CD8-positive, alpha-beta memory T cell (primary cell): ENCODE results near the gene OR2A42. TPM values are rescaled to one million over a fixed set of nuclear protein-coding genes. Genes with fewer than 3 reads are reported as not detected.
"Not testable (repeated sequence)": the region's sequence is repeated elsewhere in the genome, so short reads cannot be mapped to it uniquely, and the experiment has no call there.

Source experiments
- CTCF ChIA-PET: fragments of 350-600 bp; sonication (Branson Sonifier 250); formaldehyde crosslinking; loops from one replicate; lab custom pipeline; 2021; ENCODE audit warnings: antibody characterized with exemption; lab: Charles Lee
- POLR2A ChIA-PET: fragments of 350-600 bp; sonication (Branson Sonifier 250); formaldehyde crosslinking; loops from one replicate; lab custom pipeline; 2021; ENCODE audit warnings: antibody characterized with exemption; lab: Charles Lee
- DNase-seq, 5 donors: peaks; one replicate each; pipeline versions ENCODE4 v3.0.0 to v3.0.0-alpha.2; 2020 to 2022; ENCODE audit warnings: mixed read lengths in 1 of 5
- H3K27ac ChIP-seq: one replicate; pipeline ENCODE4 v1.7.0; 2013; ENCODE audit warnings: low read depth, mild to moderate bottlenecking, low read length, moderate library complexity
- H3K27me3 ChIP-seq: 2 replicates; pipeline ENCODE4 v1.7.0; 2013; ENCODE audit warnings: low read length, mild to moderate bottlenecking; ENCODE audit not compliant: insufficient read depth, poor library complexity, severe bottlenecking
- H3K36me3 ChIP-seq: 2 replicates; pipeline ENCODE4 v1.7.0; 2013; ENCODE audit warnings: mild to moderate bottlenecking, low read length, moderate library complexity; ENCODE audit not compliant: insufficient read depth
- H3K4me1 ChIP-seq: 2 replicates; pipeline ENCODE4 v1.7.0; 2013; ENCODE audit warnings: mild to moderate bottlenecking, low read length, moderate library complexity; ENCODE audit not compliant: insufficient read depth
- H3K4me3 ChIP-seq: 2 replicates; pipeline ENCODE4 v1.7.0; 2013; ENCODE audit warnings: mild to moderate bottlenecking, low read length
- H3K9me3 ChIP-seq: 2 replicates; pipeline ENCODE4 v1.7.0; 2013; ENCODE audit warnings: mild to moderate bottlenecking, low read length
- H3K27ac Mint-ChIP-seq, 8 donors: one replicate each; pipeline ENCODE4 v1.8.0; 2020 to 2021; ENCODE audit warnings: mixed read lengths in 8 of 8, mild to moderate bottlenecking in 6 of 8, inconsistent platforms in 3 of 8, moderate library complexity in 3 of 8
- H3K27me3 Mint-ChIP-seq, 2 donors: one replicate each; pipeline ENCODE4 v1.8.0; 2020 to 2021; ENCODE audit warnings: mixed read lengths in 2 of 2, mild to moderate bottlenecking in 1 of 2, moderate library complexity in 1 of 2
- H3K36me3 Mint-ChIP-seq, 3 donors: one replicate each; pipeline ENCODE4 v1.8.0; 2020 to 2021; ENCODE audit warnings: mixed read lengths in 3 of 3, inconsistent platforms in 1 of 3, mild to moderate bottlenecking in 1 of 3
- H3K4me1 Mint-ChIP-seq, 3 donors: one replicate each; pipeline ENCODE4 v1.8.0; 2020 to 2021; ENCODE audit warnings: mixed read lengths in 3 of 3, inconsistent platforms in 1 of 3, mild to moderate bottlenecking in 1 of 3
- H3K4me3 Mint-ChIP-seq, 7 donors: one replicate each; pipeline ENCODE4 v1.8.0; 2020 to 2021; ENCODE audit warnings: mixed read lengths in 7 of 7, mild to moderate bottlenecking in 6 of 7, moderate library complexity in 4 of 7, inconsistent platforms in 2 of 7
- H3K9me3 Mint-ChIP-seq, 5 donors: one replicate each; pipeline ENCODE4 v1.8.0; 2020 to 2022; ENCODE audit warnings: mixed read lengths in 5 of 5, mild to moderate bottlenecking in 3 of 5, moderate library complexity in 2 of 5, inconsistent platforms in 1 of 5
- polyA plus RNA-seq: library from polyadenylated mRNA; unstranded; fragments of 300-500 nt; fragmentation: Illumina TruSeq; gene quantifications from one replicate; pipeline ENCODE4 v1.2.3, GENCODE V29; 2021
- total RNA-seq, 2 experiments: library from RNA; stranded (reverse); gene quantifications; one replicate each; pipeline ENCODE4 v1.2.3, GENCODE V29; 2021

The OR2A42 gene
- total and polyA plus RNA-seq, 3 experiments from 2014 or later, result not detected

GRCh38 chr7:144264692-144265091 lies 25.3 kb upstream of the OR2A42 start, which contains the start of gene OR2A7:
TSS of gene OR2A7 (minus strand) at chr7:144264792. CDS start at chr7:144259628, 5,164 bp downstream.
- POLR2A ChIA-PET, H3K4me3 ChIP-seq, H3K36me3 Mint-ChIP-seq, H3K27ac Mint-ChIP-seq, H3K4me1 Mint-ChIP-seq, H3K4me1 ChIP-seq, H3K9me3 Mint-ChIP-seq, CTCF ChIA-PET, H3K4me3 Mint-ChIP-seq, H3K27me3 Mint-ChIP-seq, DNase-seq, H3K27ac ChIP-seq, H3K9me3 ChIP-seq, H3K36me3 ChIP-seq, H3K27me3 ChIP-seq: not testable (repeated sequence)

- H3K9me3 Mint-ChIP-seq, H3K27me3 ChIP-seq, H3K4me1 Mint-ChIP-seq, H3K27ac Mint-ChIP-seq, H3K36me3 Mint-ChIP-seq, POLR2A ChIA-PET, H3K9me3 ChIP-seq, H3K36me3 ChIP-seq, H3K4me3 Mint-ChIP-seq, CTCF ChIA-PET, H3K27me3 Mint-ChIP-seq, H3K4me1 ChIP-seq, H3K4me3 ChIP-seq, DNase-seq, H3K27ac ChIP-seq: not testable (repeated sequence)
These were observed 22.7 kb upstream of the OR2A42 start for GRCh38 chr7:144262128-144262527.

GRCh38 chr7:144259067-144259466 lies 19.7 kb upstream of the OR2A42 start:
- POLR2A ChIA-PET, H3K36me3 ChIP-seq, H3K36me3 Mint-ChIP-seq, H3K4me3 ChIP-seq, CTCF ChIA-PET, H3K27me3 Mint-ChIP-seq, H3K4me1 Mint-ChIP-seq, H3K4me1 ChIP-seq, H3K4me3 Mint-ChIP-seq, H3K27ac Mint-ChIP-seq, H3K27ac ChIP-seq, H3K9me3 Mint-ChIP-seq, H3K9me3 ChIP-seq, H3K27me3 ChIP-seq, DNase-seq: not testable (repeated sequence)

- no peak overlapping the region for H3K27ac ChIP-seq
- H3K4me3 Mint-ChIP-seq, result no peak overlapping the region
- CTCF ChIA-PET, result no interaction called here
- H3K27ac Mint-ChIP-seq, result no peak overlapping the region
- no peaks in the 10 kb centered on the region for H3K9me3 Mint-ChIP-seq
- H3K4me1 Mint-ChIP-seq, result no peaks in the 10 kb centered on the region
- POLR2A ChIA-PET, result no interaction called here
- no peaks in the 10 kb centered on the region for H3K9me3 ChIP-seq
- H3K4me1 ChIP-seq, result no peaks in the 10 kb centered on the region
- no peaks in the 10 kb centered on the region for H3K27me3 ChIP-seq
- no peaks in the 10 kb centered on the region for H3K27me3 Mint-ChIP-seq
- no peak overlapping the region for H3K4me3 ChIP-seq
- no peaks in the 10 kb centered on the region for H3K36me3 Mint-ChIP-seq
- H3K36me3 ChIP-seq, result no peaks in the 10 kb centered on the region
- no peak for DNase-seq
These were observed 16.7 kb upstream of the OR2A42 start for GRCh38 chr7:144256112-144256511.

- no peaks in the 10 kb centered on the region for H3K36me3 ChIP-seq
- no peak overlapping the region for H3K27ac ChIP-seq
- no peak overlapping the region for H3K4me3 ChIP-seq
- no peaks in the 10 kb centered on the region for H3K27me3 ChIP-seq
- H3K9me3 Mint-ChIP-seq, result no peaks in the 10 kb centered on the region
- H3K4me1 ChIP-seq, result no peaks in the 10 kb centered on the region
- no peaks in the 10 kb centered on the region for H3K36me3 Mint-ChIP-seq
- H3K4me3 Mint-ChIP-seq, result no peak overlapping the region
- peak overlapping the region in 1 of 8 donors; percentile 52 for H3K27ac Mint-ChIP-seq
- DNase-seq, result no peak
- H3K4me1 Mint-ChIP-seq, result no peaks in the 10 kb centered on the region
- ChIA-PET CTCF (no interaction called here), POLR2A (no interaction called here)
- no peaks in the 10 kb centered on the region for H3K9me3 ChIP-seq
- no peaks in the 10 kb centered on the region for H3K27me3 Mint-ChIP-seq
These were observed 16.1 kb upstream of the OR2A42 start for GRCh38 chr7:144255471-144255897.

- H3K9me3 Mint-ChIP-seq, H3K27ac Mint-ChIP-seq, H3K36me3 ChIP-seq, H3K27ac ChIP-seq, H3K27me3 ChIP-seq, POLR2A ChIA-PET, DNase-seq, H3K4me1 ChIP-seq, CTCF ChIA-PET, H3K4me3 Mint-ChIP-seq, H3K4me3 ChIP-seq, H3K27me3 Mint-ChIP-seq, H3K36me3 Mint-ChIP-seq, H3K4me1 Mint-ChIP-seq, H3K9me3 ChIP-seq: not testable (repeated sequence)
These were observed 12.9 kb upstream of the OR2A42 start for GRCh38 chr7:144252307-144252706.

- H3K36me3 Mint-ChIP-seq, H3K27me3 ChIP-seq, H3K27me3 Mint-ChIP-seq, H3K27ac Mint-ChIP-seq, H3K4me1 Mint-ChIP-seq, H3K27ac ChIP-seq, H3K9me3 Mint-ChIP-seq, H3K9me3 ChIP-seq, H3K4me3 Mint-ChIP-seq, H3K4me3 ChIP-seq, H3K36me3 ChIP-seq, DNase-seq, H3K4me1 ChIP-seq, POLR2A ChIA-PET, CTCF ChIA-PET: not testable (repeated sequence)
These were observed 8.4 kb upstream of the OR2A42 start for GRCh38 chr7:144247674-144248330.

GRCh38 chr7:144246967-144247366 lies 7.6 kb upstream of the OR2A42 start:
- H3K27me3 Mint-ChIP-seq, H3K4me1 Mint-ChIP-seq, CTCF ChIA-PET, H3K36me3 ChIP-seq, POLR2A ChIA-PET, H3K4me3 ChIP-seq, H3K4me3 Mint-ChIP-seq, H3K9me3 Mint-ChIP-seq, DNase-seq, H3K27ac ChIP-seq, H3K27me3 ChIP-seq, H3K4me1 ChIP-seq, H3K9me3 ChIP-seq, H3K36me3 Mint-ChIP-seq, H3K27ac Mint-ChIP-seq: not testable (repeated sequence)

GRCh38 chr7:144245372-144245771 lies 6.0 kb upstream of the OR2A42 start:
- DNase-seq, H3K27me3 Mint-ChIP-seq, CTCF ChIA-PET, H3K36me3 Mint-ChIP-seq, H3K4me3 ChIP-seq, H3K27me3 ChIP-seq, H3K4me3 Mint-ChIP-seq, H3K4me1 Mint-ChIP-seq, H3K27ac ChIP-seq, H3K9me3 Mint-ChIP-seq, POLR2A ChIA-PET, H3K27ac Mint-ChIP-seq, H3K9me3 ChIP-seq, H3K36me3 ChIP-seq, H3K4me1 ChIP-seq: not testable (repeated sequence)
